GM21619 (cell line): ENCODE measurements around the gene CCDC24.
A peak's percentile ranks its signal among the peaks of the same experiment; 100 is the strongest.

Experiments
- ATAC-seq: cut with Tn5 transposase; IDR thresholded peaks from one replicate; pipeline ENCODE4 v1.9.1; 2021; ENCODE audit not compliant: unreplicated experiment

The CCDC24 gene

GRCh38 chr1:43991476-43992231 lies at the start of gene CCDC24:
Gene CCDC24 (plus strand): TSS chr1:43991599. CDS start chr1:43991879, 280 bp downstream.
- peak; percentile 56 for ATAC-seq

GRCh38 chr1:43942411-43942810 lies 49.0 kb upstream of the CCDC24 start:
- no peak for ATAC-seq

- no peak for ATAC-seq
Measured at GRCh38 chr1:43944860-43945259, 46.5 kb upstream of the CCDC24 start.

- ATAC-seq = no peak
Measured at GRCh38 chr1:43945674-43946235, 45.6 kb upstream of the CCDC24 start.

GRCh38 chr1:43946236-43947060 lies 45.0 kb upstream of the CCDC24 start, which contains the start of gene IPO13:
Gene IPO13 (plus strand): TSS chr1:43946950. CDS start chr1:43947601, 651 bp downstream.
- ATAC-seq = peak; percentile 92

- ATAC-seq = no peak
Measured at GRCh38 chr1:43947061-43947873, 44.1 kb upstream of the CCDC24 start.

GRCh38 chr1:43947874-43948437 lies 43.4 kb upstream of the CCDC24 start:
- ATAC-seq = no peak

- ATAC-seq = no peak
Measured at GRCh38 chr1:43949678-43950077, 41.7 kb upstream of the CCDC24 start.

GRCh38 chr1:43951021-43951985 lies 40.1 kb upstream of the CCDC24 start:
- no peak for ATAC-seq

GRCh38 chr1:43952731-43953346 lies 38.6 kb upstream of the CCDC24 start:
- ATAC-seq = no peak

GRCh38 chr1:43953361-43953760 lies 38.0 kb upstream of the CCDC24 start:
- no peak for ATAC-seq

GRCh38 chr1:43954036-43954435 lies 37.4 kb upstream of the CCDC24 start:
- ATAC-seq = no peak

- no peak for ATAC-seq
Measured at GRCh38 chr1:43956234-43956633, 35.2 kb upstream of the CCDC24 start.

GRCh38 chr1:43957407-43958040 lies 33.9 kb upstream of the CCDC24 start:
- no peak for ATAC-seq

GRCh38 chr1:43958351-43959255 lies 32.8 kb upstream of the CCDC24 start:
- ATAC-seq = no peak

- no peak for ATAC-seq
Measured at GRCh38 chr1:43960798-43961197, 30.6 kb upstream of the CCDC24 start.

- ATAC-seq = no peak
Measured at GRCh38 chr1:43961692-43962091, 29.7 kb upstream of the CCDC24 start.
